DMS53 (cell line): ENCODE measurements around the gene TH.

ENCODE experiments used
- DNase-seq: peaks from one replicate; lab custom pipeline; 2025; lab: John Stamatoyannopoulos, UW

The TH gene

GRCh38 chr11:2159536-2160413 lies 11.8 kb downstream of the TH start:
- DNase-seq = no peak

GRCh38 chr11:2158966-2159365 lies 12.6 kb downstream of the TH start:
- no peak for DNase-seq

- no peak for DNase-seq
Measured at GRCh38 chr11:2158296-2158737, 13.3 kb downstream of the TH start.

- DNase-seq = no peak
Measured at GRCh38 chr11:2157294-2158040, 14.1 kb downstream of the TH start.

- peak; percentile 85 for DNase-seq
Measured at GRCh38 chr11:2156416-2157182, 15.0 kb downstream of the TH start.

- DNase-seq = no peak
Measured at GRCh38 chr11:2155511-2155910, 16.1 kb downstream of the TH start.

- DNase-seq = no peak
Measured at GRCh38 chr11:2154889-2155288, 16.7 kb downstream of the TH start.

- no peak for DNase-seq
Measured at GRCh38 chr11:2154195-2154585, 17.4 kb downstream of the TH start.

- no peak for DNase-seq
Measured at GRCh38 chr11:2153581-2154194, 17.9 kb downstream of the TH start.

GRCh38 chr11:2151500-2152257 lies 19.9 kb downstream of the TH start:
- DNase-seq = peak; percentile 92

- DNase-seq = no peak
Measured at GRCh38 chr11:2149864-2150847, 21.5 kb downstream of the TH start.

GRCh38 chr11:2149460-2149859 lies 22.2 kb downstream of the TH start:
- DNase-seq = no peak

- DNase-seq = no peak
Measured at GRCh38 chr11:2148595-2148994, 23.0 kb downstream of the TH start.

- DNase-seq = no peak
Measured at GRCh38 chr11:2147391-2147790, 24.2 kb downstream of the TH start.

- no peak for DNase-seq
Measured at GRCh38 chr11:2146051-2146450, 25.6 kb downstream of the TH start.

- no peak for DNase-seq
Measured at GRCh38 chr11:2144544-2145248, 26.9 kb downstream of the TH start.

- DNase-seq = no peak
Measured at GRCh38 chr11:2143799-2144543, 27.6 kb downstream of the TH start.

GRCh38 chr11:2143477-2143798 lies 28.2 kb downstream of the TH start:
- no peak for DNase-seq

GRCh38 chr11:2142762-2143202 lies 28.8 kb downstream of the TH start:
- no peak for DNase-seq
